Left forelimb (tissue), 1 donor: ENCODE results near the gene ADGRF4.

Experiments used
- DNase-seq: peaks from one replicate; pipeline ENCODE4 v3.0.0-alpha.2; 2018; ENCODE audit warnings: low spot score

The ADGRF4 gene

DNA sequence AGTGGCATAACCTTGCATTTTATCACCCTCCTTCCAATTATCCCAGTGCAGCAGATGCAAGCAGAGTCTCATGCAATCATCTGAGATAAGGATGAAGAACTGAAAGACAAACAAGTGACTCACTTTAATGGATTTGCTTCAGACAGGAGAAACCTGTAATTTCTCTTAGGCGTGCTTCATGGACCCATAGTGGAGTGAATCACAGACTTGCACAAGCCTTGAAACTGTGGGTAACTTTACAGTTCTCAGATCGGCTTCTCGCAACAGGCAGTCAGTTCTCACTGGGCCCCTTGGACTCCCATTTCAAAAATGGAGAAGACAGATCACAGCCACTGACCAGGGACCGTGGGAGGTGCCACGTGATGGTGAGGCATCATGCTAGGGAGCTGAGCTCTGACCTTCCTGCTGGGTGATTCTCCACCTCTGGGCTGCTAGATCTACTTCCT lies at the start of gene ADGRF4:
TSS of gene ADGRF4 (plus strand) at position 239 of the 446 bp plus-strand sequence. CDS start 8,666 bp downstream, outside the sequence.
- no peak for DNase-seq

DNA sequence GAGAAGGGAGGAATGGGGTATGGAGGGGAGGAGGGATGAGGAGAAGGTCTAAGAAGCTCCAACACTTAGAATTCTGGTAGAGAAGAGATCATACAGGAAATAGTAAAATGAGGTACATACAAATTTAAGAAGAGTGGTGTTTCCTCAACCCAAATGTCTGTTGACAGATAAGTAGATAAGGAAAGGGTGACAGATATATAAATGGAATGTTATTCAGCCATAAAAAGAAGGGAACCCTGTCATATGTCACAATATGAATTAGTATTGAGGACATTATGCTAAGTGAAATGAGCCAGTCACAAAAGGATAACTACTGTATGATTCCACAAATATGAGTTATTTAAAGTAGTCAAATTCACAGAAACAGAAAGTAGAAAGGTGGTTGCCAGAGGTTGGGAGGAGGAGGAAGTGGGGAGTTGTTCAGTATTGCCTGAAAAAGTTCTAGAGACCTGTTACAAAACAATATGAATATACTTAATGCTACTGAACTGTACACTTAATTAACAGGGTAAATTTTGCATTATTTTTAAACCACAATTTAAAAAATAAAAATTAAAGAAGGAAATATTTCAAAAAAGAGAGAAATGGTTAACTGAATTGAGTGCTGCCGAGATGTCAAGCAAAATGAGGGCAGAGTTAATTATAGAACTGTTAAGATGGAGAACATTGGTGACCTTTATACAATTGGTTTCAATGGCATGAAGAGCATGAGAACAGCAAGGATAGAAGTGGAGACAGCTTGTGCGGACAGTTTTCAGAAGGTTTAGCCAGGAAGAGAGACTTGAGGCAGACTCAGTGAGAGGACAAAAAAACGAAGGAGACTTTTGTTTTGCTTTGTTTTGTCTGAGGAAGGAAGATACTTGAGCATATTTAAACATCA lies 47.6 kb upstream of the ADGRF4 start:
- no peak for DNase-seq

DNA sequence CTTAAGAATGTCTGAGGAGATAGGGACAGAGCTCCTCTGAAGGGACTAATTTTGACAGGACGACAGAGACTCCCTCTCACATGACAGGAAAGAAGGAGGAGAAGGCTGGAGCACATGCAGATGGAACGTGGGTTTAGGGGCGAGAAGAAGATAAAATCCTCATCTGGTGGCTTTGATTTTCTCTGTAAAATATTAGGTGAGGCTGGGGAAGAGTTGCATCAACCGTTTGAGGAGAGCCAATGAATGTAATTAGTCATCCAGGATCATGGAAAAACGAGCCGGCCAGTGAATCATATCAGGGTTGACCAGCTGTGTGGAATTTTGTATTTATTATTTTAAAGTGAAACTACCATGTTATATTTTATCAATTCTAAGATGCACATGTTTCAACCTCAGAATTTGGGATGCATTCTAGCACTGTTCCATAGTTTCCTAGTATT lies 46.9 kb upstream of the ADGRF4 start:
- no peak for DNase-seq

GRCh38 chr6:47653706-47654105 lies 44.7 kb upstream of the ADGRF4 start:
- no peak for DNase-seq

GRCh38 chr6:47654255-47654654 lies 44.1 kb upstream of the ADGRF4 start:
- DNase-seq: no peak

- no peak for DNase-seq
Observed at GRCh38 chr6:47655719-47656595, 42.4 kb upstream of the ADGRF4 start.

DNA sequence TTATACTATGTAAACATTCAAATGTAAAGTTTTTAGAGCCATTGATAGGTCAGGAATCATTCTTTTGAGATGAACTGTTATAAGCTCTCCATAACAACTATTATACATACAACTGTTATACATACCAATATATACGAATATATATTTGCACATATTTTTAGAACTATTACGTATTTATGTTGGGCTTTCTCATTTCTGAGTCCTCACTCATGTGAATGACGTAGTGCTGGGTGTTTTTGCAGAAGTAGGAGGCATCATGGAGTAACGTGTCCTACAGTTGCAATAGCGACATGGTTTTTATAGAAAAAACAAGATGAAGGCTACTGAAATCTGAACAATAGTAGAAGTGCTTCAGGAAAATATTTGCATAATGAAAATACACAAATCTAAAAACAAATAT lies 36.4 kb upstream of the ADGRF4 start:
- no peak for DNase-seq

DNA sequence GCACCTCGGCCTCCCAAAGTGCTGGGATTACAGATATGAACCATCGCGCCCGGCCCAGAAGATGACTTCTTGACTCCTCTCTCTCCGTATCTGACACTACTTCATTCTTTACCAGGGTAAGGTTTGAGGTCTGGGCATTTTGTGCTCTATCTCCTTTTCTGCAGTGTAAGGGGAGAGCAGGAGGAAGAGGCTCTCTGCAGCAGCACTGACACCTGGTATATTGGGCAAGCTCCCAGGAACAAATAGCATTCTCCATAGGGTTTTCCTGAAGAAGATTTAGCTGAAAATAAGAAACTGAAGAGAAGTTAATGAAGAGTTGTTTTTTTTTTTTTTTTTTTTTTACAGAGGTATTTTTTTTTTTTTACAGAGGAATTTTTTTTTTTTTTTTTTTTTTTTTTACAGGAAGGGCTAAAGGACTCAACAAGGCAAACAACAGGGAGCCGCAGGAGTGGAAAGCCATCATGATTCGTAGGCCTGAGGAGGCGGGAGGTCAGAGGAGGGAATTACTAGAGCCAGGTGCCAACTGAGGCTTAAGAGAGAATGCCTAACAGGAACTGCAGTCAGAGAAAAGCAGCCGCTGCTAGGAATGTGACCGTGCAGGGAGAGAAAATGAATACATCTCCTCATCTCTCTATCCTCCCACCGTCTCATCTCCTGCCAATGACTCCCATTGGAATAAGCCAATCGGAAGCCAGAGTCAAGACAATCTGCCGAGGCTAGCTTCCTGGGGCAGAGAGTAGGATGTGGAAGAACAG lies 34.7 kb upstream of the ADGRF4 start:
- no peak for DNase-seq

- no peak for DNase-seq
Observed at GRCh38 chr6:47665112-47665511, 33.3 kb upstream of the ADGRF4 start.

DNA sequence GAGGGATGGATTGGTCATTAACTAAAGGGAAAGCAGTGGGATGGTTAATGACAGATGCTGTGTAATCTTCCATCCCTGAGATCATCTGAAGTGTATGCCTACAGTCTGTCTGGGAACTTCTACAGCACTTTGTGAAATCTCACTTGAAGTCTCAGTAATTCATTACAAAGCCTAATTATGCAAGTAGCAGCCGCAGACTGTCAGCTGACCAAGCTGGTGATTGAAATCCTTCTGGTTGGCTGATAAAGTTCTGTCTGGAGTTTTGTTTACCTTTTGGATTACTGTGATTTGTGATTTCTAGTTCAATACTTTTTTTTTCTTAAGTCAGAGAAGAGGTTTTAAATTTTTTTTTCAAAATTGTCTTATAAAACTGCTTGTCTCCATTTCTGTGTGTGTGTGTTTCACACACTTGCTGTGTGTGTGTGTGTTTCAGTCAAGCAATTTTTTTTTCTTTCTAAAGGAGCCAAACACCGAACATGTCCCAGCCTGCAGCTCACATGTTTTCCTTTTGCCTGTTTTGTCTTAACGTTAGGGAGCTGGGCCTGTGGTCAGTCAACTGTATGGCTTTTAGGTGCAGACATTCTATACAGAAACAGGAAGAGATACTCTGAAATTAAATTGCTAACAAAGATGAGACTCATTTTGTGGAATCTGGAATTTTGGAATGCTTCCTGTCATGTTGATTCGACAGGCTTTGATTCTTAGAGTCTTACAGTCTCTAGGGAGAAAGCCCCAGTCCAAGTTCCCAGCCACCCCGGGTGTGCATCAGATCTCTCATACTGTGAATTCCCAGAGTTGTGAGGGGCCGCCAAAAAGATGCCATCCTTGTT lies 28.5 kb upstream of the ADGRF4 start:
- DNase-seq: no peak

DNA sequence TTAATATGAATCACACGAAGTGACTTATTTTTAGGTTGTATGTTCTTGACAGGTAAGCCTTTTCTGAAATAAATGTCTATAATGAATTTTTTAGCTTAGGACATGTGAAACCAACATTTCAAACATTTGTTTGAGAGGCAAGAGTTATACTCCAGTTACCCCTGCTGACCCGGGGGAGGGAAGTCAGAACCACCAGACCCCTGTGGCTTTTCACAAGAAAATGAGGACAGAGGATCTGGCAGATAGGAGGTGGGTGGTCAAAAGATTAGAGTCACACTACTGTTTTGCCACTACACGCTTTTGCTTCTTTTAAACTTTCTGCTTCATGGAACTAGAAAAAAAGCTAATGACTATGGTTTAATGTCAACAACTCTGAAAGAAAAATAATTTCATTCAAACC lies 27.5 kb upstream of the ADGRF4 start:
- no peak for DNase-seq

GRCh38 chr6:47671777-47672176 lies 26.6 kb upstream of the ADGRF4 start:
- DNase-seq: no peak

DNA sequence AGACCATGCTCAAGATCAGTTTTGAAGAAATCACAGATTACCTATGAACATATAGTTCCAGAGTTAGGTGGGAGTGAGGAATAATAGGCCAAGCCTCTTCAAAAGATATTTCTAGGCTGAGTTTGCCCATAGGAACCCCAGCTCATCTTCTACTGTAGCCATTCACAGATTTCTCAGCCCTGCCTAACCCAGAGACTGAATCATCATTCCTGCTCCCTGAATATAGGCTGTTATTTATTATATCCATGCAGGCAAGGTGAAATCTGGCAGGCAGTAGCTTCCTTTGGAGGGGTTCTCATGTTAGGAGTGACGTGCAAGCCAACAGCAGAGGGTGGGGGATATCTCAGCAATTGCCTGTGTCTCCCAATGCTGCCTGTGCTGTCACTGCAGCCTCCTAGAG lies 25.6 kb upstream of the ADGRF4 start:
- DNase-seq: no peak

GRCh38 chr6:47674673-47675072 lies 23.7 kb upstream of the ADGRF4 start:
- DNase-seq: no peak

DNA sequence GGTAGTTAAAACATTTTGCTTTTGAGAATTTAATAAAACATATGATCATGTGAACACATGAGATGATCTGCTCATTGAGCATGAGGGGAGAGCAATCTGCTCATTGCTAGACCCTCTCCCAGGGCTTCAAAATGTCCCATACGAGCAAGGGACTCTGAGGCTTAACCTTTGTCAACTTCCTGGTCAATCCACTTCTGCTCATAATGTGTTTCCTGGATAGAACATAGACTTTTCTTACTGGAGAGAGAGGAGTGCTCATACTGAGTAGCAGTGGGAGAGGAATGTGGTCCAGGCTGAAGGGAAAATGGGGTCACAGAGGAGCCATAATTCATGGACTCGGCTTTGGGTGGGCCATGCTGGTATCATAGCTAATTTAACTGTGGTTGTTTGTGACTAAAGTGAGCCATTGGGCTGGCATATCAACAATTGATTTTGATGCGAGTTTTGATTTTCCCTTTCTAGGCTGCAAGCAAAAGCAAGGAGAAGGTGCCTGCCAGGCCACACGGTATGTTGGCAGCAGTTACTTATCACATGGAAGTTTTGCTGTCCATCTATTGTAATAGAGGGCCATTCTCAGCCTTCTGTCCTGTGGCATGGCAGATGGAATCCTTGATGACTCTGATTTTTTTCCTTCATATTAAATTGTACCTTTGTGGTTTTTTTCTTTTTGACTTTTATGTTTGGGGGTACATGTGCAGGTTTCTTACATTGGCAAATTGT lies 20.8 kb upstream of the ADGRF4 start:
- no peak for DNase-seq

GRCh38 chr6:47678739-47679138 lies 19.6 kb upstream of the ADGRF4 start:
- no peak for DNase-seq

DNA sequence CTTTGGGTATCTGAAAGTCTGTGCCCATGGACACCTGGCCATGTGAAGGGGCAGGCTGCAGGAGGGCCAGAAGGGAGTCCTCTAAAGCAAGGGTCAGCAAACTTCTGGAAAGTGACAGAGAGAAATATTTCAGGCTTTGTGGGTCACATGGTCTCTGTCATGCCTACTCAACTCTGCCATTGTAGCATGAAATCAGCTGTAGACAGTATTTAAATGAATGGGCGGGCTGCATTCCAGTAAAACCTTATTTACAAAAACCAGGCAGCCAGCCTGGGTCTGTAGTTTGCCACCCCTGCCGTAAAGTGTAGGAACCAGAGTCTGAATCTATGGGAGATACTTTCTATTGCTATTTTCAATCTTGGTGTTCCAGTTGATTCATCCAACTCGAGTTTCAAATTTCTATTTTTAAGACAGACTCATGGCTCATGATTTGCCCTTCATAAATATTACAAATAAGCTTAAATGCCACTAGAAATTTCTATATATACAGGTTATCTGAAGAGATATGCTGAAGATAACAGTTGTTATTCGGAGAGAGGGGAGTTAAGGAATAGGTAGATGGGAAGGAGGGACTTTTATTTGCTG lies 19.0 kb upstream of the ADGRF4 start:
- no peak for DNase-seq

GRCh38 chr6:47680051-47680450 lies 18.3 kb upstream of the ADGRF4 start:
- DNase-seq: no peak

- no peak for DNase-seq
Observed at GRCh38 chr6:47680724-47681123, 17.7 kb upstream of the ADGRF4 start.
